ENCODE measurements around the gene GTPBP6.
"Not testable (repeated sequence)": the region's sequence is repeated elsewhere in the genome, so short reads cannot be mapped to it uniquely, and the experiment has no call there.

Gene GTPBP6

DNA sequence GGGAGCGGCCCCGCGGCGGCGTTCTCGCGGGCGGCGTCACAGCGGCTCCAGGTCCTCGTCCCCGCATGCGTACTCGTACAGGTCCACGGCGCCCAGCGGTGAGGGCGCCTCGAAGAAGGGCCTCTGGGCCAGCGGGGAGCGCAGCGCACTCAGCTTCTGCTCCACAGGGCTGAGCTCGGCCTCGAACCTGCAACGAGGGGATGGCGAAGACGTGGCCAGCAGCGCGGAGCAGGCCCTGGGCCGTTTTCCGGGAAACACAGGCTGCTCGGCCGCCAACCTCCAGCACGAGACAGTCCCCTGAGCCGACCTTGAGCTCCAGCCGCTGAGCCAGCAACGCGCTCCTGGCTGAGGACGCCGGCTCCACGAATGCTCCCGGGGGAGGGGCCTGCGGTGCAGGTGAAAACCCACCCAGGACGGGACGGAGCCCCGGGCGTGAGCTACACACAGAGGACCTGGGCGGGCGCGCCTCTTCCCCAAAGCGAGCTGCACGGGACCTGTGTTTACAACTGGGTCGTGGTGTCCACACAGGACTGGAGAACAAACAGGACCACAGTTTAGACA lies 15.8 kb upstream of the GTPBP6 start:
- DNase-seq: no peak

- no peak for DNase-seq
These were observed 15.2 kb upstream of the GTPBP6 start for GRCh38 chrX:333611-334311.

DNA sequence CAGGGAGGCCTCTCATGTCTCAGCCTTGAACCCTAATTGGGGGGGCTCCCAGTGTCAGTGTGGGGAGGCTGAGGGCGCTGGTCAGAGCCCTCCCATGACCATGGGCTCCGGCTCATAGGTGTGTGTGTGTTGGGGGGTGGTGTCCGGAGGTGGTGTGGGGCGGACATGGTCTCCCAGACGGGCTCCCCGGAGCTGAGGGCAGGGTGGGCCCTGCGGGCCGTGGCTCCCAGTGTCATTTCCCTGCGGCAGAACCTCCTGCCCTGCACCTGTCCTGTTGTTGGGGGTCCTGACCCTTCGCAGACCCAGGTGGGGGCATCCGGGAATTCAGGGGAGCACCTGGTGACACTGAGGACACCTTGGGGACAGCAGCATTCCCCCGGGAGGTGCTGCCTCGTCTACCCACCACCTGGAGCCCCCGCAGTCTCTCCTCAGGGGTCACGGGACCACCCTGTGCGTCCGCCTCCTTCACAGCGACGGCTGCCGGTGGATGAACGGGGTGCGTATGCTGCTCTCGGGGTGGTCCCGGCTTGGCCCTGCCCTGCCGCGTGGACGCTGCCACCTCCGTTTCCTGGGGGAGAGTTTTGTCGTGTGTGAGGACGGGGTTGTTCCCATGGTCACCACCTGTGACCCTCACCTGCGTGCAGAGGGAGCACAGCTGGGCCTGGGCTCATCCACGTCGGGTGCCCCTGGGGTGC lies 14.5 kb upstream of the GTPBP6 start:
- no peak for DNase-seq

DNA sequence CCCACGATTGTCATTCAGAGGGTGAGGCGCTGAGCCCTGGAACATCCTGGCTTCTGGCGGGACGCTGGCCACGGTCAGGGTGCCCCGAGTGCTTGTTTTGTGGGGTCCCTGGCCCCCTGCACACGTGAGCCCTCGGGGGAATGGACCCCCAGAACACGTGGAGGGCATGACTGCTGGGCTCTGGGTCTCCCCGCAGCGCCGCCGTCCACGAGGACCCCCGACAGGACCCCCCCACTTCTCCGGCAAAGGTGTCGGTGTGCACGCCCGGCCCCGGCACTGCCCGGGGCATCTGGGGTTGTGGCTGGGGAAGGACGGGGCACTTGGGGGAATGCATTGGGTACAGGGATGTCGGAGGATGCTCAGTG lies 13.9 kb upstream of the GTPBP6 start:
- DNase-seq: no peak

GRCh38 chrX:331825-332495 lies 13.4 kb upstream of the GTPBP6 start:
- no peak for DNase-seq

DNA sequence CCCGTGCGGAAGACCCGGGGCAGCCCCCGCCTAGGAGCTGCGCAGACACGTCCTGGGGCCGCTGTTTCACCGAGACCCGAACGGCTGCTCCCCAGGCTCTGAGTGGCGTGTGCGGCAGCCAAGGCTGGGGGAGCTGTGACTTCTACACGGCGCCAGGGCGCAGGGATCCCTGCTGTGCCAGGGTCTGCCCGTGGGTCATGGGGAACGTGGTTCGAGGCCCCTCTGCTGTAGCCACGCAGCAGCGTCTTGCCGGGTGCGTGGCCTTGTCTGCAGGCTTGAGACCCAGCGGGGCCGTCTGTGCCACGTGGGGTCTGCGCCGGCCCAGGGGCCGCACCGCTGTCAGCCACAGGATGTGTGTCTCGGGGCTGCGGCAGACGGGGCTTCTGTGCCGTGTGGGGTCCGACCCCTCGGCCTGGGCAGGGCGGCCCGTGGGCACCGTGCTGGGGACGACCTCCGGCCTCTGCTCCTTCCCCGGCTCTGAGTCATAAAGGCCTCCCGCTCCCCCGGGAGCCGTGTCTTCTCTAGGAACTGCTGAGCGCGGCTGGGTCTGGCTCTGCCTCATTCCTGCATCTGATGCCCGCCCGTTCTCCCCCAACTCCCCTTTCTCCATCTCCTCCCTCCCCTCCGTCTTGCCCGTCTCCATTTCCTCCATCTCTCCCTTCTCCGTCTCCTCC lies 12.7 kb upstream of the GTPBP6 start:
- DNase-seq: no peak

GRCh38 chrX:330726-331150 lies 12.1 kb upstream of the GTPBP6 start:
- no peak for DNase-seq

DNA sequence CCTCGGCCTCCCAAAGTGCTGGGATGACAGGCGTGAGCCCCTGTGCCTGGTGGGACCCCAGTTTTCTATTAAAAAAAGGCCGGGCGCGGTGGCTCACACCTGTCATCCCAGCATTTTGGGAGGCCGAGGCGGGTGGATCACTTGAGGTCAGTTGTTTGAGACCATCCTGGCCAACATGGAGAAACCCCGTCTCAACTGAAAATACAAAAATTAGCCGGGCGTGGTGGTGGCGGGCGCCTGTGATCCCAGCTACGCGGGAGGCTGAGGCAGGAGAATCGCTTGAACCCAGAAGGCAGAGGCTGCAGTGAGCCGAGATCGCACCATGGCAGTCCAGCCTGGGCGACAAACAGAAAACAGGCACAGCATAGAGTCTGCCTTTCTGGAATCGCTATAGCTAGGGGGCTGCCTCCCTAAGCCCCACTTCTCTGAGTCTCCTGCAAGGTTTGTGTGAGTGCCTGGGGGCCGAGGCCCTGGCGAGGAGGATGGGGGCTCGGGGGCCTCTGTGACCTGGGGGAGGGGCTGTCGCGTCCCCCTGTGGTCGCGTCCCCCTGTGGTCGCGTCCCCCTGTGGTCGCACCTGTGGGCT lies 11.6 kb upstream of the GTPBP6 start:
- DNase-seq: not testable (repeated sequence)

DNA sequence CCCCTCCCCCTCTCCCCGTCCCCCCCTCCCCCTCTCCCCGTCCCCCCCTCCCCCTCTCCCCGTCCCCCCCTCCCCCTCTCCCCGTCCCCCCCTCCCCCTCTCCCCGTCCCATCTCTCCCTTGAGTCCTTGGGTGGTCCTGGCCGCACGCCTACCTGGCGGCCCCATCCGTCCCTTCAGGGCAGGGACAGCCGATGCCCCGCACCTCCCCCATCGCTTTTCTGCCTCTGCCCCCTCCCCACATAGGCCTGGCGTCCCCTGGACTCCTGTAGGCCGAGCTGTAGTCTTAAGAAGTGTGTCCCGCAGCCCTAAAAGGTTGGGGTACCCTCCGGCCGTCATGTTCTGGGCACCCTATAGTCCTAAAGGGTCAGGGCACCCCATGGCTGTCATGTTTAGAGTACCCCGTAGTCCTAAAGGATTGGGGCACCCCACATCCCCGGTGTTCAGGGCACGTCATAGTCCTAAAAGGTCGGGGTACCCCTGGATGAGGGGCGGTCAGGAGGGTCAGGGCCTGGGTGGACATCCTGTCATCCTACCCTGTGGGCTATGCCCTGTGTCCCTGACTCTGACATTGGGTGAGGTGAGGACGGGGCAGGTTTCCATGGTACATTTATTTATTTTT lies 10.8 kb upstream of the GTPBP6 start:
- no peak for DNase-seq

DNA sequence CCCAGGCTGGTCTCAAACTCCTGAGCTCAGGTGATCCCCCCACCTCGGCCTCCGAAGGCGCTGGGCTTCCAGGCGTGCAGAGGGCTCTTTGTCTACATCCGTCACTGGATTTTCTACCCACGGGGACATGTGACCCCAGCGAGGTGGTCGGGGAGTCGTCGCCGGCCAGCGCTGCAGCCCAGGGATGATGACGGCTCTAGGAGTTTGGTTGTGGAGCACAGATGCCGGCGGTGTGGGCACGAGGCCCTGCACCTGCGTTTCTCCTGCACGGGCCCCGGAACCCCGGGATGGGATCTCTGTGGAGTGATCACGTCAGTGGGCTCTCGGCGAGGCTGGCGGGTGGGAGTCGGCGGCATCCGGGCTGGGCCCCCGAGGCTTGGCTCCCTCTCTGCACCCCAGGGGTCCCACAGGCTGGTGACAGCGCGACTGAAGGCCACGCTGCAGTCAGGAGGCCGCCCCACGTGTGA lies 9.1 kb upstream of the GTPBP6 start:
- no peak for DNase-seq

- DNase-seq: not testable (repeated sequence)
These were observed 6.1 kb upstream of the GTPBP6 start for GRCh38 chrX:324664-325063.

- no peak for DNase-seq
These were observed 5.4 kb upstream of the GTPBP6 start for GRCh38 chrX:323721-324628.

DNA sequence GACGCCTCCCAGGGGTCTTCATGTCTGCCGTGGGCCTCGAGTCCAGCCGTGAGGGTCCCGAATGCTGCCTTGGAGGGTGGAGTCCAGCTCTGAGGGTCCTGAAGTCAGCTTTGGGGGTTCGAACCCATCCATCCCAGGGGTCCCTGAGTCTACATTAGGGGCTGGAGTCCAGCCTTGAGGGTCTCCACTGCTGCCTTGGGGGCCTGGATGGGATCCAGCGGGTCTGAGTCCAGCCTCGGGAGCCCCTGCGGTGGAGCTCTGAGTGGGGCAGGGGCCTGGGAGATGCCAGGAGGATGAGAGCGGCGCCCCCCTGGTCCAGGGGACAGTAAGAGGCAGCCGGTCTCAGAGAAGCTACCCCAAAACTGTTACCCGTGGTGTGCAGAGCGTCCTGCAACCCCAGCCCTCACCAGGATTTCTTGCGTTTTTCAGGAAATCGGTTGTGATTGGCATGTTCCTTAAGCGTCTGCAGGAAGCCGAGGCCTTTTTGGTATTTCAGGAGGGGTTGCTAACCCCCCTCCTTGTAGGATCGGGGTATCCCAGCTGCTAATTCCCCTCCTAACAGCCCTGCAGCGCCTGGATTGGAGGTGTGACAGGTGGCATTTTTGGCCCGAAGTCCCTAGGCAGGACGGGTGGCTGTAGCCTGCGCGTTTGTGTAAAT lies 1.7 kb upstream of the GTPBP6 start:
- peak; percentile 13 for DNase-seq

GRCh38 chrX:319579-320125 lies 1.1 kb upstream of the GTPBP6 start:
- peak; percentile 14 for DNase-seq

DNA sequence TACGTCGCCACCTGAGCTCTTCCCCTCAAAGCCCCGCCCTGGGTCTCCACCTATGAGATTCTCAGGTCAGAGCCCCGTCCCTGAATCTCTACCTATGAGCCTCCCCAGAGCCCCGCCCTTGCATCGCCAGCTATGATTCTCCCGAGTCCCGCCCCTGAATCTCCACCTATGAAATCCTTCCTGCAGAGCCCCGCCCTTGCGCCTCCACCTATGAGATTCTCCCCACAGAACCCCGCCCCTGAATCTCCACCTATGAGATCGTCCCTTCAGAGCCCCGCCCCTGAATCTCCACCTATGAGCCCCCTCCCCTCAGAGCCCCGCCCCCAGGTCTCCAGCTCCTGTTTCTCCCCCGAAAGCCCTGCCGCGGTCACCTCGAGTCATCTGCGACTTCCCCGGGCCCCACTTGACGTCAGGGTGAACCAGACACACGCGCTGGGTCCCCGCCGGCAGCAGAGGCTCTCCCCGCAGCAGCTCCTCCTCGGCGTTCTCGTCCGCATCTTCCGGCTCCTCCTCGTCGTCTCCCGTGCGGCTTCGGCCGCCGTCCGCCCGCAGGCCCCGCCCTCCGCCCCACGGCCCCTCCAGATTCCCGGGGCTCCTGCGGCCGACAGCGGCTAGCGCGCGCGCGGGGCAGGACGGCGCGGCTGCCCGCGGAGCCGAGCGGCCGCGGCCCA lies 393 bp downstream of the GTPBP6 start:
- DNase-seq: peak; percentile 99

DNA sequence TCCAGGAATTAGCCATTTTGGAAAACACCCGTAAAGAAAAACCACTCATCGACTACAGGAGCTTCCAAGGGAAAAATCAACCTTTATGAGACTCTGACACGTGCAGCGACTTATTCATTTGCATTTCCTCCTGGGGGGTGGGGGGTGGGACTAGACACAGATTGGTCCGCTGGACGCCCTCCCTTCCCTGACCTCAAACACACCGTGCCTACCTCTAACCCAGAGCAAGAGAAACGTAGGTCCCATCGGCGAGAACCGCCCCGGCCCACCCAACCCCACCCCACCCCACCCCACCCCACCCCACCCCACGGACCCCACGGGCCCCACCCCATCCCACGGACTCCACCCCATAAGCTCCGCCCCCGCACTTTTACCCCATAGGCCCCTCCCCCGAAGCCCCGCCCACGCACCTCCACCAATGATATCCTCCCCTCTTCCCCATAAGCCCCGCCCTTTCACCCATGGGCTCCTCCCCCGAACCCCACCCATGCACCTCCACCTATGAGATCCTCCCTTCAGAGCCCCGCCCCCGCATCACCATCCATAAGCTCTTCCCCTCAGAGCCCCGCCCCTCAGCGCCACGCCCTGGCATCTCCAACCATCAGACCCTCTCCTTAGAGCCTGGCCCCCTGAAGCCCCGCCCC lies 1.1 kb downstream of the GTPBP6 start:
- DNase-seq: no peak

GRCh38 chrX:316351-317325 lies 2.0 kb downstream of the GTPBP6 start:
- peak; percentile 11 for DNase-seq
